ENCODE results near the gene MASP1.

Gene MASP1

DNA sequence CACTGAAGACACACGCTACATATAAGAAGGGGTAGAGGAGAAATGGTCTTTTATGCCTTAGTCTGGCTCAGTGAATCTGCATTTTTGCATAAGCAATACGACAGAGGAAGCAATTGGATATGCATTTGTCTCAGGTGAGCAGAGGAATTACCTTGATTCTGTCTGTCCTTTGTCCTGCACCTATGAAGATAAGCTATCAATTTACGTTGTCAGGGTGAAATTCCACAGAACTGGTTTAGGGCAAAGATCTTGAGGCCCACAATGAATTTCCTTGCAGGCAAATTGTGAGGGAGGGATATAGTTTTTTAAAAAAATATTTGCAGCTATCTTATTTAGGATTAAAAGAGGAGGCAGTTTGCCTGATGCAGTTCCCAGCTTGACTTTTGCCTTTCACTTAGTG lies 31.6 kb upstream of the MASP1 start:
- TF ChIP-seq, protein P1, sequence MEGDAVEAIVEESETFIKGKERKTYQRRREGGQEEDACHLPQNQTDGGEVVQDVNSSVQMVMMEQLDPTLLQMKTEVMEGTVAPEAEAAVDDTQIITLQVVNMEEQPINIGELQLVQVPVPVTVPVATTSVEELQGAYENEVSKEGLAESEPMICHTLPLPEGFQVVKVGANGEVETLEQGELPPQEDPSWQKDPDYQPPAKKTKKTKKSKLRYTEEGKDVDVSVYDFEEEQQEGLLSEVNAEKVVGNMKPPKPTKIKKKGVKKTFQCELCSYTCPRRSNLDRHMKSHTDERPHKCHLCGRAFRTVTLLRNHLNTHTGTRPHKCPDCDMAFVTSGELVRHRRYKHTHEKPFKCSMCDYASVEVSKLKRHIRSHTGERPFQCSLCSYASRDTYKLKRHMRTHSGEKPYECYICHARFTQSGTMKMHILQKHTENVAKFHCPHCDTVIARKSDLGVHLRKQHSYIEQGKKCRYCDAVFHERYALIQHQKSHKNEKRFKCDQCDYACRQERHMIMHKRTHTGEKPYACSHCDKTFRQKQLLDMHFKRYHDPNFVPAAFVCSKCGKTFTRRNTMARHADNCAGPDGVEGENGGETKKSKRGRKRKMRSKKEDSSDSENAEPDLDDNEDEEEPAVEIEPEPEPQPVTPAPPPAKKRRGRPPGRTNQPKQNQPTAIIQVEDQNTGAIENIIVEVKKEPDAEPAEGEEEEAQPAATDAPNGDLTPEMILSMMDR (IDR thresholded peaks at IDR 0.05; ENCODE audit: borderline replicate concordance, insufficient read depth, low read depth, low read length): no peak
- H3K4me3 ChIP-seq (ENCODE audit: low read depth, low read length): no peak overlapping the region

DNA sequence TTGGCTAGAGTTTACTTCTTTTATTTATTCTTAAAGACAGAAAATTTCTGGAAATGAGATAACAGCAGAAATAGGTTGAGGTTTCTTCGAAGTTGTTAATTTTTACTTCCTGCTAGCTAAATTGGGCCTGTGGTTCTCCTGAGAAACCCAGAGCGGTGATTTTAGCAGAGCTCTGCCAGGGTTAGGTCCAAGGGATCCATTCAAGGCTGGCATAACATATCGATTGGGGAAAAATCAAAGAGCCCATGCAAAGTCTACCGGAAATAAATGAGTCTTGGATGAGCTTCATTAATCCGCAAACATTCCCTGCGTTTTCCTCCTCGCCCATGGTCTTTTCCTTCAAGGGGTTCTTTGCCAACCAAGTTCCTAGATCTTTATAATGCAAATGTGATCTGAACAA lies 30.8 kb upstream of the MASP1 start:
- TF ChIP-seq, protein P1 (IDR thresholded peaks at IDR 0.05; ENCODE audit: borderline replicate concordance, insufficient read depth, low read depth, low read length): no peak
- no peak overlapping the region for H3K4me3 ChIP-seq (ENCODE audit: low read depth, low read length)

DNA sequence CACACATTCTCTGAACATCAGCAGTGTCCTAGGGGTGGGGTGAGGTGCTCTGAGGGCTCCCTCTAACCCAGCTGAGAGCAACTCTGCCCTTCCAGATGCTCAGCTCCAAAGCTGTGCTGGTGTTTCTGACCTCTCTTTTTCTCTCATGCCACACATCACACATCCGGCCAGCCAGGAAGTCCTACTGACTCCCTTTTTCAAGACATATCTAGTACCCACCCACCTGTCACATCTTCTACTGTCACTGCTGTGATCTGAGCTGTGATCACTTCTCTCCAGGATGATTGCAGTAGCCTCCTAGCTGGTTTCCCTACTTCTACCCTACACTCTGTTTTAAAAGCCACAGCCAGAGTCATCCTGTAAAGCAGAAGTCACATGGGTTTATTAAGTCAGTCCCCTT lies 30.2 kb upstream of the MASP1 start:
- H3K4me3 ChIP-seq (ENCODE audit: low read depth, low read length): no peak overlapping the region
- TF ChIP-seq, protein P1 (IDR thresholded peaks at IDR 0.05; ENCODE audit: borderline replicate concordance, insufficient read depth, low read depth, low read length): no peak

DNA sequence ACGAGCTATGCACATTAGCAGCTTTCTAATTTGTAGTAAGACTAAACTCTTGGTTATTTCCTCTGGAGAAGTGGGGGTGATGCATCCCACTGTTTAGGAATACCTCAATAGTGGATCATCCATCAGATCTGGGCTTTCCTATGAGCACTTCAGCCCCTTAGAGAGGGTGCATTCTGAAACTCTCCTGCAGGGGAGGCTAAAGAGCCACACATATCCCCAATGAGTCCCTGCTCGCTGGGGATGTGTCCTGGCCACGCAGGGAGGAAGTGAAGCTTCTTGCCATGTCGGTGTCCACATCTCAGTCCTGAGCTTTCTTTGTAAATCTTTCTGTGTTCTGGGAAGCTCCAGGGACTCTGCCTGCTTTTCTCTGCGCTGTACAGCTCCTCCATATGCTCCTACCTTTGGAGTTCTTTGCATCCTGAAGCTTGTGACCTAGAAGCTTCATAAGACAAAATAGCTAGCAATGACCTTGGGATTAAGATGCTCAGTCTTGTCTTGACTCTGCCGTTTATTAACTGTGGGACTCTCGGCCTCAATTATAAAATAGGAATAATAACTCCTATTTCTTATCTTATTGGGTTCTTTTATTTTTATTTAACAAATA lies 28.3 kb upstream of the MASP1 start:
- no peak overlapping the region for H3K4me3 ChIP-seq (ENCODE audit: low read depth, low read length)
- TF ChIP-seq, protein P1 (IDR thresholded peaks at IDR 0.05; ENCODE audit: borderline replicate concordance, insufficient read depth, low read depth, low read length): peak; percentile 97

DNA sequence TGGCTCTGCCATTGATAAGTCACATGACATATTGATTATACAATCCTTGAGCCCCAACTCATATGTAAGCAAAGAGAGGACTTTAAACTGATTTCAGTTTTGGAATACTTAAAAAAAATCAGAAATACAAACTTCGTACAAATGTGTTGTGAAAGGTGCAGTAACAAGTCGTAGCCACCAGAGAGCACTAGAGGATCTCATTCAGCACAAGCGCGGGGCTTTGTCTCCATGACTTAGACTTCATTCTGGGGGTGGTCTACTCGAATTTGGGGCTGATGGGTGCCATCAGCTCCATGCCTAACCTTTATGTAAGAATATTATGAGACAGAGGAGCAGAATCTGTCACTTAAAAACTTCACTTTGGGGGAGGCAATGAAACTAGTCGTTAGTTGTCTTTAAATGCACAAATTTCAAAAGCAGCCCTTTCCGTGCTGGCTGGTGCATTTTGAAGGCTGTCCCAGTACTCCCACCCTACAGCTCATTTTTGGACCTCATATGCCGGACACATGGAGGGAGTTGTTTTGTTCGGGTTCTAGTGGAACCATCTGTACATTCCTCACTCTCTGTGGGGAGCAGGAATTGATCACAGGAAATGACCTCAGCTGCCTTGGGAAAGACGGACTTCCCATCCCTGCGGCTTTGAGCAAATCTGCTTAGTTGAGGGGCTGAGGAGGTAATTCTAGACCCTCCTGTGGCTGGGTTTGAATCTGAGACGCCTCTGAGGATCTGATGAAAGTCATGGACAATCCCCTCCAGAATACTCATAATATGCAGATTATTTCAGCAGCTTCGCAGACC lies 27.5 kb upstream of the MASP1 start:
- H3K4me3 ChIP-seq (ENCODE audit: low read depth, low read length): no peak overlapping the region
- TF ChIP-seq, protein P1 (IDR thresholded peaks at IDR 0.05; ENCODE audit: borderline replicate concordance, insufficient read depth, low read depth, low read length): peak; percentile 73

DNA sequence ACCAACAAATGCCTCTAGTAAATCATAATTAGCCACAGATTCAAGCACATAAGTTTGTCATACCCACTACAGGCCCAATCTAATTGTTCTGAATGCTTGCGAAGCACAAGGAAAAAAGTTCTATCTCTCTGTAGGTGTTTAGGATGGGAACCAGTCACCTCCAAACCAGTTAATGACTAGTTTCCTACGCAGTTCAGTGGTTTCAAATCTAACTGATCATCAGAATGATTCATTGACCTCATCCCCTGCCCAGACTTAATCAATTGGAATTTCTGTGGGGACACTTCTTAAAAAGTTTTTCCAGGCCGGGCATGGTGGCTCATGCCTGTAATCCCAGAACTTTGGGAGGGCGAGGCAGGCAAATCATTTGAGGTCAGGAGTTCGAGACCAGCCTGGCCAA lies 24.3 kb upstream of the MASP1 start:
- TF ChIP-seq, protein P1 (IDR thresholded peaks at IDR 0.05; ENCODE audit: borderline replicate concordance, insufficient read depth, low read depth, low read length): no peak
- no peak overlapping the region for H3K4me3 ChIP-seq (ENCODE audit: low read depth, low read length)

DNA sequence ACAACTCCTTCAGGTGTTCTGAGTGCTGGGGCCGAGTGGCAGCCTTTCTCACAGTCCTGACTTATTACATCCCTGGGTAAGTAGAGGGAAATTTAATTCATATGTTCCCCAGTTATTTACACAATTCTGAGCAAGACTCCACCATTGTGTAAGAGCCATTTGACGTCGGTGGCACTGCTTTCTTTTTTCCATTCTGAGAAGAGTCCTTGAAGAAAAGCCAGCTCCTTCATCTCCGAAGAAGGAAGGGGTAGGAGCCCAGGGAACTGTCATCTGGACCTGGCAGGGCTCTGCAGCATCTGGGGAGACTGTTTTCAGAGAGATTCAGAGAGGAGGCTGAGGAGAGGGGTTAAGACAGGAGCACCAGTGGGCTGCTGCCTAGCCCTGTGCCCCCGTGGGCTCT lies 22.6 kb upstream of the MASP1 start:
- H3K4me3 ChIP-seq (ENCODE audit: low read depth, low read length): no peak overlapping the region
- TF ChIP-seq, protein P1 (IDR thresholded peaks at IDR 0.05; ENCODE audit: borderline replicate concordance, insufficient read depth, low read depth, low read length): no peak

Data from GM12875 (cell line).